22Rv1 (cell line): ENCODE data around the gene MTFR2.

Experiments
- H3K27ac ChIP-seq: fragments of 450-650 bp; 2 replicates; pipeline ENCODE4 v1.5.1; 2017
- CTCF ChIP-seq: fragments of 450-650 bp; IDR thresholded peaks from 2 replicates; pipeline ENCODE4 v1.5.1; 2017; ENCODE audit warnings: mild to moderate bottlenecking
- ZFX ChIP-seq: fragments of 450-650 bp; IDR thresholded peaks from 2 replicates; pipeline ENCODE4 v1.6.1; 2017; ENCODE audit warnings: antibody characterized with exemption, borderline replicate concordance

The MTFR2 gene

GRCh38 chr6:136208783-136209182, 41.3 kb downstream of the MTFR2 start:
- TF ChIP-seq ZFX (no peak), CTCF (no peak)
- no peak overlapping the region for H3K27ac ChIP-seq

DNA sequence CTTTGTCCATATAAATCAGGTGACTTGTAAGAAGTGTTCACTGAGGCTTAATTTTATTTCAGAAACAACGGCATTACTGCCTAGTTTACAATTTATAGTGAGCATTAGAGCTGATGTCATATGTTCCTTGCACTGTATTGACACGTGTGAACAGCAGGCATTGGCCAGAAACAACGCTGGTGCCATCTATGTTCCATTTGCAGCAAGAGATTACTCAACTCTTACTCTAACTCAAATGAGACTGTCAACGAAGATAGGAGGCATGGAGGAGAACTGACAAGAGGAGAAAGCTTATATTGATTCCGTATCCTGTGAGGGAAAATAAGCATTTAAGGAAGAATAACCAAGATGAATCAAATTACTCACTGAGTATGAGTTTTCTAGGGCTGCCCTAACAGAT, 48.4 kb downstream of the MTFR2 start:
- no peak for TF ChIP-seq ZFX
- peak; percentile 8; the same call in 1 of the 2 replicates for TF ChIP-seq CTCF
- no peak overlapping the region for H3K27ac ChIP-seq

DNA sequence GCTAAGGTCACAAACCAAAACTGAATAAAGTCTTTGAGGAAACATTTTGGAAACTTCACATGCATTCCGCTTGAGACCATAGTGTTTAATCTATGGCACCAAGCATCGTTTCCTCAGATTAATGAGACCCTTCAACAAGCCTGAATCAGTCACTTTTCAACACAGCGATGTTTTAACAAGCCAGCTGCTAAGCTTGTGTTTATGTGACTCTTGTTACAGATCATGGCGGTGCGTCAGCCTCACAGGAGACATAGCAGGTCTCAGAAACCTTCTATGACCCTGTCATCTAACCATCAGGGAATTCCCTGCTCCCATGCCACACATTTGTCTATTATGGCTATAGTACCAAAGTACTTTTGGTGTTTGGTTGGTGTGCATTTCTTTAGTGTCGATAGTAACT, 57.2 kb downstream of the MTFR2 start:
- no peak for TF ChIP-seq CTCF
- TF ChIP-seq ZFX, result no peak
- no peak overlapping the region for H3K27ac ChIP-seq

DNA sequence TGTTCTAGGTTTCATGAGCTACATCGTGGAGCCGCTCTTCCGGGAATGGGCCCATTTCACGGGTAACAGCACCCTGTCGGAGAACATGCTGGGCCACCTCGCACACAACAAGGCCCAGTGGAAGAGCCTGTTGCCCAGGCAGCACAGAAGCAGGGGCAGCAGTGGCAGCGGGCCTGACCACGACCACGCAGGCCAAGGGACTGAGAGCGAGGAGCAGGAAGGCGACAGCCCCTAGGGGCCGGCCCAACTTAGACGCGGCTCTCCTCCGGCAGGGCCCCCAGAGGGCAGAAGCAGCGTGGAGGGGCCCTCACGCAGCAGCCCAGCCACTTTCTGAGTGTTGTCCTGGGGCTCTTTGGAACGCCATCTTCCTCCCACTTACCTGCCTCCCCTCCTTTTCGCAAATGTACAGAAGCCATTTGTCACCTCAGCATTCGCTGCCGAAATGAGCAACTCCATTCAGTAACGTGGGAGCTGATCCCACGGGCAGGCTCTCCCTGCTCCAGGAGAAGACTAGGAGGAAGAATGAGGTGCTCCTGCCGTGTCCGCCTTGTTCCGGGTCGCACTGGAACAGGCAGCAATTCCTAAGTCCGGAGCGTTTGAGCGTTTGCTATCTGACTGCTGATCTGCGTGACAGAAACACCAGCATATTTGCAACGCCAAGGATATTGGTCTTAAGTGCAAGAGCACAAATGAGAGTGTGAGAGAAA, 58.4 kb downstream of the MTFR2 start:
- H3K27ac ChIP-seq, result no peak overlapping the region
- no peak for TF ChIP-seq ZFX
- TF ChIP-seq CTCF, result no peak

GRCh38 chr6:136189104-136189503, 61.0 kb downstream of the MTFR2 start:
- no peak overlapping the region for H3K27ac ChIP-seq
- TF ChIP-seq ZFX, result no peak
- no peak for TF ChIP-seq CTCF

GRCh38 chr6:136188486-136188885, 61.6 kb downstream of the MTFR2 start:
- H3K27ac ChIP-seq, result no peak overlapping the region
- TF ChIP-seq ZFX (no peak), CTCF (no peak)

DNA sequence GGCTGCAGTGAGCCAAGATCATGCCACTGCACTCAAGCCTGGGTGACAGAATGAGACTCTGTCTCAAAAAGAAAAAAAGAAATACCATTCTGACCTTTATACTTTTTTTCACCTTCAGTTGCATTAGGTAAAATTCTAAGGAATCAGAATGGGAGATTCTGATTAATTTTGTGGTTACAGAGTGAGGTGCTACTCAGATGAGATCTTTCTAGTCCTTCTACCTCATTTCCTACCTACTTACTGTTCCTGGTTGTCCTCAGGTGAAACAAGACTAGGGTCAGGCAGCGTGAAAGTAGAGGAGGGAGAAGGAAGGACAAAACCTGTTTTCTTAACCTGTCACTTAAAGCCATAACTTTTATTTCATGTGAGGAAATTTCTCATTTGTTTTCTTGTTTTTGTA, 63.7 kb downstream of the MTFR2 start:
- no peak overlapping the region for H3K27ac ChIP-seq

More for the DNA sequence above, 63.7 kb downstream of the MTFR2 start:
- TF ChIP-seq ZFX, result no peak
- no peak for TF ChIP-seq CTCF
